ACHN (cell line): ENCODE data around the gene RTF1.
"Not testable (repeated sequence)": the region's sequence is repeated elsewhere in the genome, so short reads cannot be mapped to it uniquely, and the experiment has no call there.

Experiments
- DNase-seq: peaks from one replicate; pipeline ENCODE4 v3.0.0-alpha.2; 2015
- in situ Hi-C: cut with HindIII; loops from 2 replicates; pipeline ENCODE4 v1.10.0; 2017; ENCODE audit warnings: low sequenced_read_pairs, low pct_ligation_motif_present, low pct_unique_long_range_greater_than_20kb

Gene RTF1

GRCh38 chr15:41429003-41429890 is 12.4 kb downstream of the RTF1 start:
- in situ Hi-C loops = no loop called here
- DNase-seq = no peak

- in situ Hi-C loops = no loop called here
Observed at GRCh38 chr15:41435037-41435786, 18.3 kb downstream of the RTF1 start.

GRCh38 chr15:41437448-41437847 is 20.6 kb downstream of the RTF1 start:
- in situ Hi-C loops = no loop called here
- DNase-seq = no peak

More at GRCh38 chr15:41435037-41435786, 18.3 kb downstream of the RTF1 start:
- DNase-seq = no peak

GRCh38 chr15:41438206-41438605 is 21.3 kb downstream of the RTF1 start:
- in situ Hi-C loops = no loop called here
- DNase-seq = no peak

- in situ Hi-C loops, DNase-seq: not testable (repeated sequence)
Observed at GRCh38 chr15:41438745-41439144, 21.9 kb downstream of the RTF1 start.

GRCh38 chr15:41443275-41443674 is 26.4 kb downstream of the RTF1 start:
- in situ Hi-C loops = no loop called here
- DNase-seq = no peak

GRCh38 chr15:41445399-41445798 is 28.5 kb downstream of the RTF1 start:
- DNase-seq = no peak
- in situ Hi-C loops = no loop called here

- in situ Hi-C loops = no loop called here
- no peak for DNase-seq
Observed at GRCh38 chr15:41462084-41462795, 45.3 kb downstream of the RTF1 start.

- in situ Hi-C loops = no loop called here
- DNase-seq = no peak
Observed at GRCh38 chr15:41464889-41465580, 48.1 kb downstream of the RTF1 start.

- in situ Hi-C loops = no loop called here
- DNase-seq = peak; percentile 61
Observed at GRCh38 chr15:41465822-41466421, 49.0 kb downstream of the RTF1 start.

GRCh38 chr15:41466711-41467110 is 49.8 kb downstream of the RTF1 start:
- no peak for DNase-seq
- in situ Hi-C loops = no loop called here

- in situ Hi-C loops, DNase-seq: not testable (repeated sequence)
Observed at GRCh38 chr15:41469644-41470043, 52.7 kb downstream of the RTF1 start.

GRCh38 chr15:41473418-41473817 is 56.5 kb downstream of the RTF1 start:
- DNase-seq = no peak
- in situ Hi-C loops = no loop called here

- no peak for DNase-seq
- in situ Hi-C loops = no loop called here
Observed at GRCh38 chr15:41474436-41474835, 57.5 kb downstream of the RTF1 start.

GRCh38 chr15:41474941-41475340 is 58.0 kb downstream of the RTF1 start:
- in situ Hi-C loops = no loop called here
- no peak for DNase-seq

GRCh38 chr15:41476416-41477048 is 59.6 kb downstream of the RTF1 start:
- no peak for DNase-seq
- in situ Hi-C loops = no loop called here

GRCh38 chr15:41480396-41481140 is 63.7 kb downstream of the RTF1 start:
- in situ Hi-C loops = no loop called here
- no peak for DNase-seq
